Measurements from ENCODE around the gene IMPG1. TPM values are rescaled to one million over a fixed set of nuclear protein-coding genes. Genes with fewer than 3 reads are reported as not detected.

Gene IMPG1
- total and polyA plus RNA-seq, 2 of the 8 experiments (the other 6 are each of a cell fraction or from before 2014, with no cell fraction given): 0.02 TPM; not detected in 1

DNA sequence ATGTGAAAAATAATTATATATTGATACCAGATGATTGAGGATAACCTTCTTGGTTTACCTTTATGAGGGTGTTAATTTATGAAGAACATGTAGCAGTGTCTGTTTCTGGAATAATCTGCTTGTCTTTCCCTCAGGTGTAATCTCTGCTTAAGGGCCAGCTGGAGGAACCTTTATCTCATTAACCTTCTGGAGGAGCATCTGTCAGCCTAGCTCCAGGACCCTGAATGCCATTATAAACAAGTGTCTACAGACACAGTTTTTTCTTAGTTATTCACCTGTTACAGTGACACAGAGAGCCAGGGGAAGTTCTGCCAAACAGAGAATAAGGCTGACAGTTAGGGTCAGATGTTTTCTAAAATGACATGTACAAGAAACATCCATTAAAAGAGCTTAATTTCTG is at the start of gene IMPG1 (continued):
- TF ChIP-seq, protein P1, sequence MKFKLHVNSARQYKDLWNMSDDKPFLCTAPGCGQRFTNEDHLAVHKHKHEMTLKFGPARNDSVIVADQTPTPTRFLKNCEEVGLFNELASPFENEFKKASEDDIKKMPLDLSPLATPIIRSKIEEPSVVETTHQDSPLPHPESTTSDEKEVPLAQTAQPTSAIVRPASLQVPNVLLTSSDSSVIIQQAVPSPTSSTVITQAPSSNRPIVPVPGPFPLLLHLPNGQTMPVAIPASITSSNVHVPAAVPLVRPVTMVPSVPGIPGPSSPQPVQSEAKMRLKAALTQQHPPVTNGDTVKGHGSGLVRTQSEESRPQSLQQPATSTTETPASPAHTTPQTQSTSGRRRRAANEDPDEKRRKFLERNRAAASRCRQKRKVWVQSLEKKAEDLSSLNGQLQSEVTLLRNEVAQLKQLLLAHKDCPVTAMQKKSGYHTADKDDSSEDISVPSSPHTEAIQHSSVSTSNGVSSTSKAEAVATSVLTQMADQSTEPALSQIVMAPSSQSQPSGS (IDR thresholded peaks at IDR 0.05; ENCODE audit: low read length): no peak
- TF ChIP-seq BRCA1 (IDR thresholded peaks at IDR 0.05; ENCODE audit: low read depth, low read length) (no peak), TBP (IDR thresholded peaks at IDR 0.05; ENCODE audit: low read depth, low read length) (no peak), SIN3A (conservative IDR thresholded peaks at IDR 0.05 in 1 of 2, IDR thresholded peaks at IDR 0.05 in 1 of 2; ENCODE audit: low read depth in 1 of 2, low read length in 2 of 2) (no peak), CTBP2 (IDR thresholded peaks at IDR 0.05; ENCODE audit: borderline replicate concordance, insufficient read depth, insufficient read length, low read length) (no peak), POLR2A (IDR thresholded peaks at IDR 0.05; ENCODE audit: control extremely low read depth in 1 of 2, low read depth in 2 of 2, low read length in 2 of 2) (no peak), BCL11A (IDR thresholded peaks at IDR 0.05; ENCODE audit: low read depth in 2 of 2, low read length in 2 of 2) (no peak), SAP30 (IDR thresholded peaks at IDR 0.05; ENCODE audit: insufficient read depth, insufficient replicate concordance, low read length) (no peak), HDAC6 (IDR thresholded peaks at IDR 0.05; ENCODE audit: low read depth, low read length) (no peak)
- TF ChIP-seq, protein P2, sequence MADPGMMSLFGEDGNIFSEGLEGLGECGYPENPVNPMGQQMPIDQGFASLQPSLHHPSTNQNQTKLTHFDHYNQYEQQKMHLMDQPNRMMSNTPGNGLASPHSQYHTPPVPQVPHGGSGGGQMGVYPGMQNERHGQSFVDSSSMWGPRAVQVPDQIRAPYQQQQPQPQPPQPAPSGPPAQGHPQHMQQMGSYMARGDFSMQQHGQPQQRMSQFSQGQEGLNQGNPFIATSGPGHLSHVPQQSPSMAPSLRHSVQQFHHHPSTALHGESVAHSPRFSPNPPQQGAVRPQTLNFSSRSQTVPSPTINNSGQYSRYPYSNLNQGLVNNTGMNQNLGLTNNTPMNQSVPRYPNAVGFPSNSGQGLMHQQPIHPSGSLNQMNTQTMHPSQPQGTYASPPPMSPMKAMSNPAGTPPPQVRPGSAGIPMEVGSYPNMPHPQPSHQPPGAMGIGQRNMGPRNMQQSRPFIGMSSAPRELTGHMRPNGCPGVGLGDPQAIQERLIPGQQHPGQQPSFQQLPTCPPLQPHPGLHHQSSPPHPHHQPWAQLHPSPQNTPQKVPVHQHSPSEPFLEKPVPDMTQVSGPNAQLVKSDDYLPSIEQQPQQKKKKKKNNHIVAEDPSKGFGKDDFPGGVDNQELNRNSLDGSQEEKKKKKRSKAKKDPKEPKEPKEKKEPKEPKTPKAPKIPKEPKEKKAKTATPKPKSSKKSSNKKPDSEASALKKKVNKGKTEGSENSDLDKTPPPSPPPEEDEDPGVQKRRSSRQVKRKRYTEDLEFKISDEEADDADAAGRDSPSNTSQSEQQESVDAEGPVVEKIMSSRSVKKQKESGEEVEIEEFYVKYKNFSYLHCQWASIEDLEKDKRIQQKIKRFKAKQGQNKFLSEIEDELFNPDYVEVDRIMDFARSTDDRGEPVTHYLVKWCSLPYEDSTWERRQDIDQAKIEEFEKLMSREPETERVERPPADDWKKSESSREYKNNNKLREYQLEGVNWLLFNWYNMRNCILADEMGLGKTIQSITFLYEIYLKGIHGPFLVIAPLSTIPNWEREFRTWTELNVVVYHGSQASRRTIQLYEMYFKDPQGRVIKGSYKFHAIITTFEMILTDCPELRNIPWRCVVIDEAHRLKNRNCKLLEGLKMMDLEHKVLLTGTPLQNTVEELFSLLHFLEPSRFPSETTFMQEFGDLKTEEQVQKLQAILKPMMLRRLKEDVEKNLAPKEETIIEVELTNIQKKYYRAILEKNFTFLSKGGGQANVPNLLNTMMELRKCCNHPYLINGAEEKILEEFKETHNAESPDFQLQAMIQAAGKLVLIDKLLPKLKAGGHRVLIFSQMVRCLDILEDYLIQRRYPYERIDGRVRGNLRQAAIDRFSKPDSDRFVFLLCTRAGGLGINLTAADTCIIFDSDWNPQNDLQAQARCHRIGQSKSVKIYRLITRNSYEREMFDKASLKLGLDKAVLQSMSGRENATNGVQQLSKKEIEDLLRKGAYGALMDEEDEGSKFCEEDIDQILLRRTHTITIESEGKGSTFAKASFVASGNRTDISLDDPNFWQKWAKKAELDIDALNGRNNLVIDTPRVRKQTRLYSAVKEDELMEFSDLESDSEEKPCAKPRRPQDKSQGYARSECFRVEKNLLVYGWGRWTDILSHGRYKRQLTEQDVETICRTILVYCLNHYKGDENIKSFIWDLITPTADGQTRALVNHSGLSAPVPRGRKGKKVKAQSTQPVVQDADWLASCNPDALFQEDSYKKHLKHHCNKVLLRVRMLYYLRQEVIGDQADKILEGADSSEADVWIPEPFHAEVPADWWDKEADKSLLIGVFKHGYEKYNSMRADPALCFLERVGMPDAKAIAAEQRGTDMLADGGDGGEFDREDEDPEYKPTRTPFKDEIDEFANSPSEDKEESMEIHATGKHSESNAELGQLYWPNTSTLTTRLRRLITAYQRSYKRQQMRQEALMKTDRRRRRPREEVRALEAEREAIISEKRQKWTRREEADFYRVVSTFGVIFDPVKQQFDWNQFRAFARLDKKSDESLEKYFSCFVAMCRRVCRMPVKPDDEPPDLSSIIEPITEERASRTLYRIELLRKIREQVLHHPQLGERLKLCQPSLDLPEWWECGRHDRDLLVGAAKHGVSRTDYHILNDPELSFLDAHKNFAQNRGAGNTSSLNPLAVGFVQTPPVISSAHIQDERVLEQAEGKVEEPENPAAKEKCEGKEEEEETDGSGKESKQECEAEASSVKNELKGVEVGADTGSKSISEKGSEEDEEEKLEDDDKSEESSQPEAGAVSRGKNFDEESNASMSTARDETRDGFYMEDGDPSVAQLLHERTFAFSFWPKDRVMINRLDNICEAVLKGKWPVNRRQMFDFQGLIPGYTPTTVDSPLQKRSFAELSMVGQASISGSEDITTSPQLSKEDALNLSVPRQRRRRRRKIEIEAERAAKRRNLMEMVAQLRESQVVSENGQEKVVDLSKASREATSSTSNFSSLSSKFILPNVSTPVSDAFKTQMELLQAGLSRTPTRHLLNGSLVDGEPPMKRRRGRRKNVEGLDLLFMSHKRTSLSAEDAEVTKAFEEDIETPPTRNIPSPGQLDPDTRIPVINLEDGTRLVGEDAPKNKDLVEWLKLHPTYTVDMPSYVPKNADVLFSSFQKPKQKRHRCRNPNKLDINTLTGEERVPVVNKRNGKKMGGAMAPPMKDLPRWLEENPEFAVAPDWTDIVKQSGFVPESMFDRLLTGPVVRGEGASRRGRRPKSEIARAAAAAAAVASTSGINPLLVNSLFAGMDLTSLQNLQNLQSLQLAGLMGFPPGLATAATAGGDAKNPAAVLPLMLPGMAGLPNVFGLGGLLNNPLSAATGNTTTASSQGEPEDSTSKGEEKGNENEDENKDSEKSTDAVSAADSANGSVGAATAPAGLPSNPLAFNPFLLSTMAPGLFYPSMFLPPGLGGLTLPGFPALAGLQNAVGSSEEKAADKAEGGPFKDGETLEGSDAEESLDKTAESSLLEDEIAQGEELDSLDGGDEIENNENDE (IDR thresholded peaks at IDR 0.05; ENCODE audit: insufficient replicate concordance, low read length): no peak
